ENCODE results near the gene XRN2.

XRN2 gene

GRCh38 chr20:21326700-21327099 is 23.6 kb downstream of the XRN2 start:
- no peak for FAIRE-seq
- no peak for TF ChIP-seq CTCF (IDR thresholded peaks at IDR 0.05; ENCODE audit: insufficient read depth, missing control alignments)
- DNase-seq (ENCODE audit: insufficient read length, low spot score) = no peak

- DNase-seq (ENCODE audit: insufficient read length, low spot score) (no peak), FAIRE-seq (no peak)
- TF ChIP-seq CTCF (IDR thresholded peaks at IDR 0.05; ENCODE audit: insufficient read depth, missing control alignments) = no peak
Measured at GRCh38 chr20:21336455-21337151, 33.5 kb downstream of the XRN2 start.

GRCh38 chr20:21338291-21338690 is 35.2 kb downstream of the XRN2 start:
- FAIRE-seq = no peak
- no peak for TF ChIP-seq CTCF (IDR thresholded peaks at IDR 0.05; ENCODE audit: insufficient read depth, missing control alignments)
- DNase-seq (ENCODE audit: insufficient read length, low spot score) = no peak

GRCh38 chr20:21339499-21339898 is 36.4 kb downstream of the XRN2 start:
- no peak for FAIRE-seq
- DNase-seq (ENCODE audit: insufficient read length, low spot score) = no peak
- TF ChIP-seq CTCF (IDR thresholded peaks at IDR 0.05; ENCODE audit: insufficient read depth, missing control alignments) = no peak

GRCh38 chr20:21340991-21341697 is 38.0 kb downstream of the XRN2 start:
- FAIRE-seq (no peak), DNase-seq (ENCODE audit: insufficient read length, low spot score) (no peak)

GRCh38 chr20:21342656-21343345 is 39.7 kb downstream of the XRN2 start:
- no peak for TF ChIP-seq CTCF (IDR thresholded peaks at IDR 0.05; ENCODE audit: insufficient read depth, missing control alignments)
- FAIRE-seq (no peak), DNase-seq (ENCODE audit: insufficient read length, low spot score) (no peak)

More at GRCh38 chr20:21340991-21341697, 38.0 kb downstream of the XRN2 start:
- TF ChIP-seq CTCF (IDR thresholded peaks at IDR 0.05; ENCODE audit: insufficient read depth, missing control alignments) = no peak
